Panc1 (cell line): ENCODE results near the gene PLCD3. TPM values are rescaled to one million over a fixed set of nuclear protein-coding genes. Genes with fewer than 3 reads are reported as not detected.

Experiments used
- ATAC-seq: fragments of 200-7000 bp; cut with Tn5 transposase; 2 replicates; pipeline ENCODE4 v1.9.1; 2020; ENCODE audit warnings: mild to moderate bottlenecking, moderate library complexity
- Bru-seq: library from RNA; stranded (reverse); fragments of 400-500 nt; gene quantifications from one replicate; lab custom pipeline; 2021; lab: Mats Ljungman, UMichigan
- BruChase-seq, 2 experiments: library from RNA; stranded (reverse); fragments of 400-500 nt; gene quantifications; one replicate each; lab custom pipeline; 2021; lab: Mats Ljungman, UMichigan
- BruUV-seq: library from RNA; stranded (reverse); fragments of 400-500 nt; replicated peaks from 2 replicates; lab custom pipeline; 2021; lab: Mats Ljungman, UMichigan
- CTCF ChIA-PET: fragments of 300-600 bp; sonication (Branson Sonifier 250); formaldehyde crosslinking; loops from one replicate; lab custom pipeline; 2022; ENCODE audit warnings: antibody characterized with exemption; lab: Charles Lee
- POLR2A ChIA-PET: fragments of 300-600 bp; sonication (Branson Sonifier 250); formaldehyde crosslinking; loops from one replicate; lab custom pipeline; 2022; ENCODE audit warnings: antibody characterized with exemption; lab: Charles Lee
- DNase-seq: peaks from one replicate; pipeline ENCODE4 v3.0.0-alpha.2; 2010; ENCODE audit warnings: low read depth, low spot score
- H3K27ac ChIP-seq: 2 replicates; pipeline ENCODE4 v1.5.1; 2011; ENCODE audit warnings: mild to moderate bottlenecking, low read length, inconsistent platforms
- H3K27me3 ChIP-seq: fragments of 200-500 bp; sonication (Bioruptor generic); 2 replicates; pipeline ENCODE4 v1.6.0; 2014; ENCODE audit warnings: low read length, inconsistent platforms; ENCODE audit not compliant: control insufficient read depth, insufficient read depth
- H3K36me3 ChIP-seq: fragments of 200-500 bp; sonication (Bioruptor generic); 2 replicates; pipeline ENCODE4 v1.5.1; 2014; ENCODE audit warnings: inconsistent platforms, mild to moderate bottlenecking, low read length, moderate library complexity; ENCODE audit not compliant: control insufficient read depth, insufficient read depth
- H3K4me1 ChIP-seq: 2 replicates; pipeline ENCODE4 v1.5.1; 2011; ENCODE audit warnings: inconsistent platforms, mild to moderate bottlenecking, low read length, moderate library complexity; ENCODE audit not compliant: control insufficient read depth, insufficient read depth
- H3K4me3 ChIP-seq, 2 experiments: 2 replicates each; pipeline ENCODE4 v1.5.1; 2011 to 2012; ENCODE audit warnings: low read depth in 2 of 2, low read length in 2 of 2, mild to moderate bottlenecking in 2 of 2, inconsistent platforms in 1 of 2, moderate library complexity in 1 of 2
- H3K9me3 ChIP-seq: fragments of 200-500 bp; sonication (Bioruptor generic); 2 replicates; pipeline ENCODE4 v1.5.1; 2014; ENCODE audit warnings: low read depth, mild to moderate bottlenecking, inconsistent platforms, low read length, moderate library complexity; ENCODE audit not compliant: control insufficient read depth, insufficient read depth
- CTCF ChIP-seq: fragments of 450-650 bp; IDR thresholded peaks from 2 replicates; pipeline ENCODE4 v1.5.1; 2017; ENCODE audit warnings: mild to moderate bottlenecking
- POLR2AphosphoS5 ChIP-seq: IDR thresholded peaks from 2 replicates; pipeline ENCODE4 v1.6.1; 2012; ENCODE audit warnings: mild to moderate bottlenecking, low read depth, low read length, moderate library complexity
- REST ChIP-seq, 2 experiments: IDR thresholded peaks; 2 replicates each; pipeline ENCODE4 v1.6.1; 2011 to 2012; ENCODE audit warnings: low read depth in 2 of 2, control low read depth in 1 of 2, low read length in 1 of 2, mild to moderate bottlenecking in 1 of 2, moderate library complexity in 1 of 2; ENCODE audit not compliant: insufficient read depth in 1 of 2
- SIN3A ChIP-seq: IDR thresholded peaks from 2 replicates; pipeline ENCODE4 v1.6.1; 2012; ENCODE audit warnings: low read depth, mild to moderate bottlenecking, low read length, moderate library complexity, borderline replicate concordance; ENCODE audit not compliant: insufficient read depth
- TCF7L2 ChIP-seq: IDR thresholded peaks from 2 replicates; pipeline ENCODE4 v1.6.1; 2011; ENCODE audit warnings: mild to moderate bottlenecking, low read depth, low read length, inconsistent platforms
- in situ Hi-C: cut with HindIII; loops from 2 replicates; pipeline ENCODE4 v1.10.0; 2016; ENCODE audit warnings: low sequenced_read_pairs, low pct_unique_long_range_greater_than_20kb
- intact Hi-C: fragments of 100-400 bp; cut with micrococcal nuclease; formaldehyde crosslinking; loops from one replicate; pipeline ENCODE4 v1.10.0; 2022; ENCODE audit not compliant: unreplicated experiment
- long read RNA-seq: library from polyadenylated mRNA; unstranded; transcript quantifications from one replicate; pipeline ENCODE4 v2.0.0, GENCODE V29; 2021; ENCODE audit not compliant: unreplicated experiment
- polyA plus RNA-seq: library from polyadenylated mRNA; unstranded; fragments of >200 nt; gene quantifications from one replicate; pipeline ENCODE4 v1.2.1, GENCODE V29; 2012; ENCODE audit warnings: missing spikeins; ENCODE audit not compliant: insufficient read length
- total RNA-seq: library from RNA; stranded (reverse); gene quantifications from one replicate; pipeline ENCODE4 v1.2.1, GENCODE V29; 2021; ENCODE audit not compliant: unreplicated experiment

The PLCD3 gene
- total RNA-seq: 125 TPM
- polyA plus RNA-seq: 158 TPM
- percentile 61 among the genes with signal in this experiment for Bru-seq, nascent RNA
- percentile 67 among the genes with signal in this experiment for BruChase-seq, experiment 1, labeled RNA remaining after a 2-hour chase
- percentile 74 among the genes with signal in this experiment for BruChase-seq, experiment 2, labeled RNA remaining after a 6-hour chase
- long read RNA-seq, full-length matches to known transcripts: 38 of 117 reads
- long read RNA-seq, partial matches to known transcripts: 39 of 117 reads
- long read RNA-seq, other reads (novel, unspliced or antisense): 40 of 117 reads

GRCh38 chr17:45132320-45132571, at the start of gene PLCD3:
Gene PLCD3, minus strand, starts transcription at chr17:45132515. Its CDS starts 105 bp downstream, at chr17:45132410.
- no peak for TF ChIP-seq TCF7L2
- TF ChIP-seq POLR2AphosphoS5: no peak
- no peak for TF ChIP-seq SIN3A
- TF ChIP-seq REST (IDR thresholded peaks at IDR 0.05; ENCODE audit: insufficient read depth in 1 of 2, low read depth in 2 of 2, low read length in 1 of 2): no peak
- no peak for TF ChIP-seq CTCF
- ChIA-PET POLR2A (no interaction called here), CTCF (interaction anchor here (0.6 to 1.1 kb wide), 2 partner anchors 23 to 65 kb away, joined by 3 read pairs; no protein-coding TSS in a partner anchor)
- no TSS peak for BruUV-seq
- no peaks in the 10 kb centered on the region for H3K27me3 ChIP-seq
- DNase-seq (no peak), ATAC-seq (no peak)
- intact Hi-C loops (no loop called here), in situ Hi-C loops (no loop called here)
- peak within 1 kb of the TSS; percentile 72 to 74 for H3K4me3 ChIP-seq
- no peaks in the 10 kb centered on the region; the same call in 1 of the 2 replicates for H3K36me3 ChIP-seq
- peak within 1 kb of the TSS; percentile 83 for H3K27ac ChIP-seq
- no peaks in the 10 kb centered on the region for H3K9me3 ChIP-seq
- peaks cover 44% of the 10 kb centered on the region for H3K4me1 ChIP-seq

- Histone ChIP-seq H3K36me3 (no peaks in the 10 kb centered on the region), H3K4me1 (peaks cover 20% of the 10 kb centered on the region), H3K4me3 (no peak overlapping the region), H3K9me3 (no peaks in the 10 kb centered on the region), H3K27ac (peak overlapping the region; percentile 39; the same call in 1 of the 2 replicates), H3K27me3 (no peaks in the 10 kb centered on the region)
- DNase-seq (no peak), ATAC-seq (no peak)
- in situ Hi-C loops: no loop called here
- ChIA-PET CTCF (interaction anchor here (0.7 kb wide), 1 partner anchor 138 kb away, joined by 5 read pairs; no protein-coding TSS in a partner anchor), POLR2A (no interaction called here)
- TF ChIP-seq CTCF (no peak), TCF7L2 (no peak)
- intact Hi-C loops: no loop called here
- no TSS peak for BruUV-seq
These were observed 45.2 kb upstream of the PLCD3 start for GRCh38 chr17:45177563-45177962.
